HG02763 (cell line): ENCODE results near the gene TH.

ENCODE experiments used
- ATAC-seq: cut with Tn5 transposase; IDR thresholded peaks from one replicate; pipeline ENCODE4 v1.9.1; 2021; ENCODE audit warnings: mild to moderate bottlenecking, moderate library complexity; ENCODE audit not compliant: unreplicated experiment

TH gene

GRCh38 chr11:2208691-2209369 is 37.2 kb upstream of the TH start:
- no peak for ATAC-seq

GRCh38 chr11:2207773-2208621 is 36.4 kb upstream of the TH start:
- no peak for ATAC-seq

GRCh38 chr11:2207212-2207611 is 35.6 kb upstream of the TH start:
- ATAC-seq: no peak

GRCh38 chr11:2205981-2206690 is 34.5 kb upstream of the TH start:
- no peak for ATAC-seq

- ATAC-seq: no peak
Measured at GRCh38 chr11:2205214-2205720, 33.7 kb upstream of the TH start.

GRCh38 chr11:2204361-2205213 is 33.0 kb upstream of the TH start:
- no peak for ATAC-seq

- no peak for ATAC-seq
Measured at GRCh38 chr11:2203440-2204259, 32.0 kb upstream of the TH start.

GRCh38 chr11:2202900-2203439 is 31.4 kb upstream of the TH start:
- ATAC-seq: no peak

GRCh38 chr11:2202071-2202899 is 30.7 kb upstream of the TH start:
- no peak for ATAC-seq

- ATAC-seq: no peak
Measured at GRCh38 chr11:2201542-2201941, 29.9 kb upstream of the TH start.

GRCh38 chr11:2200957-2201519 is 29.4 kb upstream of the TH start:
- ATAC-seq: no peak

- no peak for ATAC-seq
Measured at GRCh38 chr11:2200536-2200935, 28.9 kb upstream of the TH start.

GRCh38 chr11:2199466-2200341 is 28.1 kb upstream of the TH start:
- no peak for ATAC-seq

- ATAC-seq: no peak
Measured at GRCh38 chr11:2198621-2199365, 27.2 kb upstream of the TH start.

- no peak for ATAC-seq
Measured at GRCh38 chr11:2197771-2198520, 26.3 kb upstream of the TH start.
